ENCODE measurements around the gene SORBS1. TPM values are rescaled to one million over a fixed set of nuclear protein-coding genes. Genes with fewer than 3 reads are reported as not detected.

The SORBS1 gene
- total RNA-seq, 2 experiments from 2014 or later, result 0.57 to 3.1 TPM

- Histone ChIP-seq H3K27ac (ENCODE audit: low read depth, low read length, poor library complexity, severe bottlenecking) (no peak overlapping the region), H3K9me2 (ENCODE audit: insufficient read depth, low read length) (no peaks in the 10 kb centered on the region), H3K4me1 (ENCODE audit: insufficient read depth, low read length, poor library complexity, severe bottlenecking) (no peaks in the 10 kb centered on the region), H3K4me2 (ENCODE audit: low read length) (no peak overlapping the region), H3K9me3 (ENCODE audit: low read length) (no peaks in the 10 kb centered on the region), H3K36me3 (ENCODE audit: insufficient read depth, low read length) (no peaks in the 10 kb centered on the region), H4K20me1 (ENCODE audit: insufficient read depth, low read length) (no peaks in the 10 kb centered on the region), H3K79me2 (ENCODE audit: insufficient read depth, low read depth, low read length) (no peaks in the 10 kb centered on the region), H3K4me3 (ENCODE audit: low read depth, low read length, poor library complexity, severe bottlenecking) (no peak overlapping the region), H2AFZ (ENCODE audit: low read length) (no peak overlapping the region)
- intact Hi-C loops (cut with micrococcal nuclease; ENCODE audit: unreplicated experiment), result no loop called here
- ChIA-PET POLR2A (no interaction called here), CTCF (ENCODE audit: unreplicated experiment) (no interaction called here)
- no peak for DNase-seq (ENCODE audit: low spot score)
- BruUV-seq (replicated peaks), result no TSS peak
- no peak for TF ChIP-seq CTCF (conservative IDR thresholded peaks at IDR 0.05; ENCODE audit: low read length)
- TF ChIP-seq EZH2phosphoT487 (IDR thresholded peaks at IDR 0.05; ENCODE audit: borderline replicate concordance, low read depth, low read length), result no peak
Observed at GRCh38 chr10:95503526-95503925, 57.6 kb downstream of the SORBS1 start.

- POLR2A ChIA-PET, result no interaction called here
- no peaks in the 10 kb centered on the region for H3K4me1 ChIP-seq (ENCODE audit: insufficient read depth, low read length, poor library complexity, severe bottlenecking)
- DNase-seq (ENCODE audit: low spot score), result no peak
Observed at GRCh38 chr10:95503001-95503400, 58.2 kb downstream of the SORBS1 start.

GRCh38 chr10:95502377-95502776, 58.8 kb downstream of the SORBS1 start:
- Histone ChIP-seq H4K20me1 (ENCODE audit: insufficient read depth, low read length) (no peaks in the 10 kb centered on the region), H3K9me2 (ENCODE audit: insufficient read depth, low read length) (no peaks in the 10 kb centered on the region), H3K4me2 (ENCODE audit: low read length) (no peak overlapping the region), H2AFZ (ENCODE audit: low read length) (no peak overlapping the region), H3K4me1 (ENCODE audit: insufficient read depth, low read length, poor library complexity, severe bottlenecking) (no peaks in the 10 kb centered on the region), H3K79me2 (ENCODE audit: insufficient read depth, low read depth, low read length) (no peaks in the 10 kb centered on the region), H3K4me3 (ENCODE audit: low read depth, low read length, poor library complexity, severe bottlenecking) (no peak overlapping the region), H3K9me3 (ENCODE audit: low read length) (no peaks in the 10 kb centered on the region), H3K27ac (ENCODE audit: low read depth, low read length, poor library complexity, severe bottlenecking) (no peak overlapping the region), H3K36me3 (ENCODE audit: insufficient read depth, low read length) (no peaks in the 10 kb centered on the region)
- no peak for DNase-seq (ENCODE audit: low spot score)
- intact Hi-C loops (cut with micrococcal nuclease; ENCODE audit: unreplicated experiment), result no loop called here
- BruUV-seq (replicated peaks), result no TSS peak
- TF ChIP-seq CTCF (conservative IDR thresholded peaks at IDR 0.05; ENCODE audit: low read length) (no peak), EZH2phosphoT487 (IDR thresholded peaks at IDR 0.05; ENCODE audit: borderline replicate concordance, low read depth, low read length) (no peak)
- ChIA-PET POLR2A (no interaction called here), CTCF (ENCODE audit: unreplicated experiment) (no interaction called here)

More at GRCh38 chr10:95503001-95503400, 58.2 kb downstream of the SORBS1 start:
- CTCF ChIA-PET (ENCODE audit: unreplicated experiment), result no interaction called here
- Histone ChIP-seq H3K9me2 (ENCODE audit: insufficient read depth, low read length) (no peaks in the 10 kb centered on the region), H3K79me2 (ENCODE audit: insufficient read depth, low read depth, low read length) (no peaks in the 10 kb centered on the region), H3K27ac (ENCODE audit: low read depth, low read length, poor library complexity, severe bottlenecking) (no peak overlapping the region), H3K36me3 (ENCODE audit: insufficient read depth, low read length) (no peaks in the 10 kb centered on the region), H2AFZ (ENCODE audit: low read length) (no peak overlapping the region), H3K4me2 (ENCODE audit: low read length) (no peak overlapping the region), H3K4me3 (ENCODE audit: low read depth, low read length, poor library complexity, severe bottlenecking) (no peak overlapping the region), H3K9me3 (ENCODE audit: low read length) (no peaks in the 10 kb centered on the region), H4K20me1 (ENCODE audit: insufficient read depth, low read length) (no peaks in the 10 kb centered on the region)
- intact Hi-C loops (cut with micrococcal nuclease; ENCODE audit: unreplicated experiment), result no loop called here
- BruUV-seq (replicated peaks), result no TSS peak
- no peak for TF ChIP-seq CTCF (conservative IDR thresholded peaks at IDR 0.05; ENCODE audit: low read length)
- no peak for TF ChIP-seq EZH2phosphoT487 (IDR thresholded peaks at IDR 0.05; ENCODE audit: borderline replicate concordance, low read depth, low read length)
